Prostate gland (tissue), 2 donors: ENCODE measurements around the gene DNAI2.

Source experiments
- POLR2A ChIP-seq: fragments of 450-650 bp; IDR thresholded peaks from one replicate; pipeline ENCODE4 v1.6.1; 2016; ENCODE audit warnings: antibody characterized with exemption, mild to moderate bottlenecking
- POLR2AphosphoS5 ChIP-seq: sonication (generic); formaldehyde crosslinking; IDR thresholded peaks from one replicate; pipeline ENCODE4 v1.6.1; 2017; ENCODE audit warnings: antibody characterized with exemption
- TF ChIP-seq, protein P1 (sequence below), 4 experiments: fragments of 200-600 bp in 2 of 4; fragments of 450-650 bp in 2 of 4; sonication (generic) in 2 of 4; IDR thresholded peaks; 1 replicate in 3 of 4; 2 replicates in 1 of 4; pipeline ENCODE4 v1.5.1; 2016 to 2019; ENCODE audit warnings: antibody characterized with exemption in 4 of 4, mild to moderate bottlenecking in 2 of 4, moderate library complexity in 2 of 4

- TF ChIP-seq, protein P1, sequence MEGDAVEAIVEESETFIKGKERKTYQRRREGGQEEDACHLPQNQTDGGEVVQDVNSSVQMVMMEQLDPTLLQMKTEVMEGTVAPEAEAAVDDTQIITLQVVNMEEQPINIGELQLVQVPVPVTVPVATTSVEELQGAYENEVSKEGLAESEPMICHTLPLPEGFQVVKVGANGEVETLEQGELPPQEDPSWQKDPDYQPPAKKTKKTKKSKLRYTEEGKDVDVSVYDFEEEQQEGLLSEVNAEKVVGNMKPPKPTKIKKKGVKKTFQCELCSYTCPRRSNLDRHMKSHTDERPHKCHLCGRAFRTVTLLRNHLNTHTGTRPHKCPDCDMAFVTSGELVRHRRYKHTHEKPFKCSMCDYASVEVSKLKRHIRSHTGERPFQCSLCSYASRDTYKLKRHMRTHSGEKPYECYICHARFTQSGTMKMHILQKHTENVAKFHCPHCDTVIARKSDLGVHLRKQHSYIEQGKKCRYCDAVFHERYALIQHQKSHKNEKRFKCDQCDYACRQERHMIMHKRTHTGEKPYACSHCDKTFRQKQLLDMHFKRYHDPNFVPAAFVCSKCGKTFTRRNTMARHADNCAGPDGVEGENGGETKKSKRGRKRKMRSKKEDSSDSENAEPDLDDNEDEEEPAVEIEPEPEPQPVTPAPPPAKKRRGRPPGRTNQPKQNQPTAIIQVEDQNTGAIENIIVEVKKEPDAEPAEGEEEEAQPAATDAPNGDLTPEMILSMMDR (IDR thresholded peaks at IDR 0.05): no peak
- TF ChIP-seq POLR2A: no peak
- TF ChIP-seq POLR2AphosphoS5: no peak
Observed at GRCh38 chr17:74228306-74228978, 45.6 kb upstream of the DNAI2 start.
